Cardiac muscle cell (in vitro differentiated cells and primary cell): ENCODE measurements around the gene DND1. TPM values are rescaled to one million over a fixed set of nuclear protein-coding genes. Genes with fewer than 3 reads are reported as not detected.
"Not testable (repeated sequence)": the region's sequence is repeated elsewhere in the genome, so short reads cannot be mapped to it uniquely, and the experiment has no call there.

Source experiments
- DNase-seq, 2 donors: peaks; one replicate each; pipeline versions ENCODE4 v3.0.0 to v3.0.0-alpha.2; 2010 to 2017; ENCODE audit warnings: low read depth in 1 of 2, low spot score in 1 of 2
- H3K27ac ChIP-seq: fragments of 200-600 bp; sonication (generic); 2 replicates; pipeline ENCODE4 v1.5.1; 2016
- H3K27me3 ChIP-seq: fragments of 200-600 bp; sonication (generic); 2 replicates; pipeline ENCODE4 v1.6.0; 2016; ENCODE audit warnings: control low read depth
- H3K36me3 ChIP-seq: fragments of 200-600 bp; sonication (generic); 2 replicates; pipeline ENCODE4 v1.5.1; 2016; ENCODE audit warnings: control low read depth
- H3K4me1 ChIP-seq: fragments of 200-600 bp; sonication (generic); 2 replicates; pipeline ENCODE4 v1.8.1; 2017; ENCODE audit warnings: low read depth, mild to moderate bottlenecking, mixed run types
- H3K4me3 ChIP-seq: fragments of 200-600 bp; sonication (generic); 2 replicates; pipeline ENCODE4 v1.5.1; 2016; ENCODE audit warnings: mild to moderate bottlenecking
- H3K9me3 ChIP-seq: fragments of 200-600 bp; sonication (generic); 2 replicates; pipeline ENCODE4 v1.5.1; 2017; ENCODE audit warnings: low read depth, mild to moderate bottlenecking, control low read depth
- polyA plus RNA-seq: library from polyadenylated mRNA; unstranded; fragments of >200 nt; fragmentation: Nextera tagmentation; extraction: Ambion mirVana; gene quantifications from 2 replicates; pipeline ENCODE4 v1.2.1, GENCODE V29; 2016
- total RNA-seq: library from RNA; depleted of rRNA; stranded (reverse); fragments of >200 nt; gene quantifications from 2 replicates; pipeline ENCODE4 v1.2.3, GENCODE V29; 2016
- TF ChIP-seq, protein P1 (sequence below): IDR thresholded peaks from 2 replicates; pipeline ENCODE4 v1.5.1; 2012; ENCODE audit warnings: low read depth, mild to moderate bottlenecking, low read length

The DND1 gene
- total and polyA plus RNA-seq, 2 experiments from 2014 or later = 0.86 to 2.1 TPM

DNA sequence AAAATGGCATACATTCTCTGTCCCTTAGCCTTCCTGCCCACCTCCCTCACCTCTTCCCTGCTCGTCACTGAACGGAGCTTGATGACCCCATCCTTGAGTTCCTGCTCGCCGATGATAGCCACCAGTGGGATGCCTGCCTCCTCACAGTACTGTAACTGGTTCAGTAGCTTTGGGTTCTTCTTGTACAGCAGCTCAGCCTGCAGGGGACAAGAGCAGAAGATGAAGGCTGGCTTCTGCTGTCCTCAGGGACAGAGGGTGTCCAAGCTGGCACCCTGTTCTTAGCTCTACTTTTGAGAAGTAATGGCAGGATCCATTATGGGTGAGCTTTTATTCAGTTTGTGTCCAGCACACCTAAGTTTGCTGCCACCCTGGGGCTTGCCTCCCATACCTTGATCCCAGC is 1.3 kb upstream of the DND1 start:
- Histone ChIP-seq H3K27me3 (no peaks in the 10 kb centered on the region), H3K27ac (no peak overlapping the region), H3K9me3 (no peaks in the 10 kb centered on the region), H3K36me3 (peaks cover 43% of the 10 kb centered on the region), H3K4me3 (no peak overlapping the region), H3K4me1 (no peaks in the 10 kb centered on the region)
- DNase-seq = no peak
- TF ChIP-seq, protein P1, sequence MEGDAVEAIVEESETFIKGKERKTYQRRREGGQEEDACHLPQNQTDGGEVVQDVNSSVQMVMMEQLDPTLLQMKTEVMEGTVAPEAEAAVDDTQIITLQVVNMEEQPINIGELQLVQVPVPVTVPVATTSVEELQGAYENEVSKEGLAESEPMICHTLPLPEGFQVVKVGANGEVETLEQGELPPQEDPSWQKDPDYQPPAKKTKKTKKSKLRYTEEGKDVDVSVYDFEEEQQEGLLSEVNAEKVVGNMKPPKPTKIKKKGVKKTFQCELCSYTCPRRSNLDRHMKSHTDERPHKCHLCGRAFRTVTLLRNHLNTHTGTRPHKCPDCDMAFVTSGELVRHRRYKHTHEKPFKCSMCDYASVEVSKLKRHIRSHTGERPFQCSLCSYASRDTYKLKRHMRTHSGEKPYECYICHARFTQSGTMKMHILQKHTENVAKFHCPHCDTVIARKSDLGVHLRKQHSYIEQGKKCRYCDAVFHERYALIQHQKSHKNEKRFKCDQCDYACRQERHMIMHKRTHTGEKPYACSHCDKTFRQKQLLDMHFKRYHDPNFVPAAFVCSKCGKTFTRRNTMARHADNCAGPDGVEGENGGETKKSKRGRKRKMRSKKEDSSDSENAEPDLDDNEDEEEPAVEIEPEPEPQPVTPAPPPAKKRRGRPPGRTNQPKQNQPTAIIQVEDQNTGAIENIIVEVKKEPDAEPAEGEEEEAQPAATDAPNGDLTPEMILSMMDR = no peak

DNA sequence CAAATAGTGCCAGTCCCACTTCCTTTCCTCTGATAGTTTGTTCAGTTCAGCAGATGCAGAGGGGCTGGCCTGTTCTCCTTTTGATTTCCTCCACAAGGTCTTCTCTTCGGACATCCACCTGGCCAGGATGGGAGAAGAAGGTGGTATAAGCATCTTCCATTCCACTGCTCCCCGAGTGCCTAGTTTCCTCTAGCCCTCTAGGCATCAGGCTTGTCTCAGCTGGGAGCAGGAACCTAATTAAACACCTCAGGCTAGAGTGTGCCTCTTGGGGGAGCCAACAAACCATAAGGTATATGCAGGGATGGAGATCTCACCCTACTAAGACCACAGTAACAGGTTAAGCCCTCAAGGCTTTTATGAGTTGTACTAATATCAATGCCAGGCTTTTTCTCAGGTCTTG is 835 bp upstream of the DND1 start:
- Histone ChIP-seq H3K27ac (no peak overlapping the region), H3K4me3 (no peak overlapping the region), H3K36me3 (peaks cover 41% of the 10 kb centered on the region), H3K27me3 (no peaks in the 10 kb centered on the region), H3K9me3 (no peaks in the 10 kb centered on the region), H3K4me1 (no peaks in the 10 kb centered on the region)
- TF ChIP-seq, protein P1 = no peak
- DNase-seq = no peak

GRCh38 chr5:140672455-140673186 is 755 bp downstream of the DND1 start:
- no peak overlapping the region for H3K4me3 ChIP-seq
- TF ChIP-seq, protein P1 = no peak
- peaks cover 42% of the 10 kb centered on the region for H3K36me3 ChIP-seq
- H3K27me3 ChIP-seq = no peaks in the 10 kb centered on the region
- H3K9me3 ChIP-seq = no peaks in the 10 kb centered on the region
- H3K4me1 ChIP-seq = no peaks in the 10 kb centered on the region
- DNase-seq = peak; percentile 39 to 51
- no peak overlapping the region for H3K27ac ChIP-seq

GRCh38 chr5:140671472-140672125 is 1.8 kb downstream of the DND1 start:
- Histone ChIP-seq H3K27ac (peak overlapping the region; percentile 28), H3K4me1 (no peaks in the 10 kb centered on the region), H3K27me3 (no peaks in the 10 kb centered on the region), H3K4me3 (no peak overlapping the region), H3K36me3 (peaks cover 32% of the 10 kb centered on the region), H3K9me3 (no peaks in the 10 kb centered on the region)
- DNase-seq = no peak
- TF ChIP-seq, protein P1 = no peak

DNA sequence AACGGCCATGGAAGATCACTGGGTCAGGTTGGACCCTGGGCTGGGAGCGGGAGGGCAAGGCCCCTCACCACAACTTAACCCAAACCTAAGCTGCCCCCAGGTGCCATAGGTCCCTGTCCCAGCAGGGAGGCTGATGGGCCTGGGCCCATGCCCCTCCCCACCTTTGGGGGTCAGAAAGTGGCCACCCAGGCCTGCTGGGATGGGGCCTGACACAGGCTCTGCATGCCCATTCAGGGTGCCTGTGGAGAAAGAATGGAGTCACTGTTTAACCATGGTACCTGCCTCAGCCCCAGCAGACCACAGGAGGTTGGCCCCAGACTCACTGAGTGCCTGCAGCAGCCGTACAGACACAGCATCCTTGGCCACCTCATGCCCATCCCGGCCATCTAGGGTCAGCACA is 2.3 kb downstream of the DND1 start:
- H3K27me3 ChIP-seq, DNase-seq, H3K4me1 ChIP-seq, H3K9me3 ChIP-seq, H3K4me3 ChIP-seq, H3K27ac ChIP-seq: not testable (repeated sequence)
- peaks cover 26% of the 10 kb centered on the region for H3K36me3 ChIP-seq

DNA sequence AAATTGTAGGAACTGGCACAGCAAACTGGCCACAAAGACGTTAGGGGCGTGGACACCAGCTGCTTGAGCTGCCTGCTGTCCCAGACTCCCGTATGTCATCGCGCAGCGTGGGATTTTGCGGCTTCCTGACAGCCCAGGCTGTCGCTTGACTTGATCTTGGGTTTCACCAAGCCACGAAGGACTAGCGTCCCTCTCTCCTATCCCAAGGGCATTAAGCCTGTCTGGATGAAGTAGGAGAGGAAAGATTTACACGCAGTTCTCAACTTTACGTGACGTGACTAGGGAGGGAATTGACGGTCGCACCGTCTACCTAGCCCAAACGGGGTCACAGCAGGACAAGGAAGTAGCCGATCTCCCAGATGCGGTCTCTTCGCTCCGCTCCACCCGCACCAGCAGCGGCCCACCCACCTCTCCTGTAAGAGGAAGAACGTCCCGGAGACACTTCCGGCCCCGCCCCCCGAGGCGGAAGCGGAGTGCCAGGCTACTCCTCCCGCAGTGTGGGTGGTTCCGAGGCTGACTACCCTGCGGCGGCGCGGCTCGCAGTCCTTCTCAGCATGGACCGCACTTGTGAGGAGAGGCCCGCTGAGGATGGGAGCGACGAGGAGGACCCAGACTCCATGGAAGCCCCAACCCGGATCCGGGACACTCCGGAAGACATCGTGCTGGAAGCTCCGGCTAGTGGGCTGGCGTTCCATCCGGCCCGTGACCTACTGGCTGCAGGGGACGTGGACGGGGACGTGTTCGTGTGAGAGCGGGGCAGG is 8.8 kb downstream of the DND1 start, which contains the start of gene WDR55:
Gene WDR55, plus strand, starts transcription at position 546 of the 761 bp plus-strand sequence. Its CDS starts 9 bp downstream, at position 555.
- Histone ChIP-seq H3K9me3 (no peaks in the 10 kb centered on the region), H3K27me3 (no peaks in the 10 kb centered on the region), H3K36me3 (peaks cover 40% of the 10 kb centered on the region), H3K4me3 (peak within 1 kb of the TSS; percentile 75), H3K4me1 (peaks cover 3% of the 10 kb centered on the region), H3K27ac (peak within 1 kb of the TSS; percentile 83)
- DNase-seq = peak; percentile 93 to 96
- TF ChIP-seq, protein P1 = no peak
